SK-N-SH (cell line): ENCODE measurements around the gene PPP1R14C. TPM values are rescaled to one million over a fixed set of nuclear protein-coding genes. Genes with fewer than 3 reads are reported as not detected.

Experiments used
- CTCF ChIA-PET: fragments of 300-600, 350-600 bp; formaldehyde crosslinking; extraction: SDS; loops from one replicate; lab custom pipeline; 2021; lab: Yijun Ruan, JAX
- POLR2A ChIA-PET: fragments of 350-600 bp; sonication (Branson Sonifier 250); formaldehyde crosslinking; extraction: SDS; loops from one replicate; lab custom pipeline; 2020; ENCODE audit warnings: antibody characterized with exemption, inconsistent platforms; lab: Yijun Ruan, JAX
- DNase-seq: peaks from one replicate; pipeline ENCODE4 v3.0.0; 2012
- H2AFZ ChIP-seq: fragments of 200-600 bp; sonication (generic); 2 replicates; pipeline ENCODE4 v1.8.1; 2016; ENCODE audit warnings: antibody characterized with exemption, mild to moderate bottlenecking, low read depth
- H3F3A ChIP-seq: fragments of 200-600 bp; sonication (generic); replicated peaks from 2 replicates; pipeline ENCODE3; 2016; ENCODE audit warnings: antibody characterized with exemption, mild to moderate bottlenecking; ENCODE audit not compliant: insufficient read depth
- H3K27ac ChIP-seq, 2 experiments: fragments of 200-500 bp in 1 of 2; fragments of 200-600 bp in 1 of 2; sonication (Bioruptor generic) in 1 of 2; sonication (generic), shearing (Covaris generic) in 1 of 2; 2 replicates each; pipeline versions ENCODE4 v1.5.1 to v1.6.1; 2014 to 2016; ENCODE audit warnings: low read depth in 2 of 2, inconsistent platforms in 1 of 2, low read length in 1 of 2, mild to moderate bottlenecking in 1 of 2, mixed read lengths in 1 of 2
- H3K27me3 ChIP-seq: fragments of 200-600 bp; sonication (generic), shearing (Covaris generic); 2 replicates; pipeline ENCODE4 v1.6.1; 2016; ENCODE audit warnings: mixed run types; ENCODE audit not compliant: insufficient read depth
- H3K36me3 ChIP-seq, 2 experiments: fragments of 200-500 bp in 1 of 2; fragments of 200-600 bp in 1 of 2; sonication (Bioruptor generic) in 1 of 2; sonication (generic) in 1 of 2; replicated peaks in 1 of 2; 2 replicates each; pipeline versions ENCODE3 to v1.5.1; 2014 to 2016; ENCODE audit warnings: low read length in 1 of 2, mild to moderate bottlenecking in 1 of 2; ENCODE audit not compliant: insufficient read depth in 2 of 2, control insufficient read depth in 1 of 2
- H3K4me1 ChIP-seq, 2 experiments: fragments of 200-500 bp in 1 of 2; fragments of 200-600 bp in 1 of 2; sonication (Bioruptor generic) in 1 of 2; sonication (generic), shearing (Covaris generic) in 1 of 2; 2 replicates each; pipeline versions ENCODE4 v1.5.1 to v1.6.1; 2014 to 2016; ENCODE audit warnings: low read depth in 1 of 2, low read length in 1 of 2, mixed run types in 1 of 2; ENCODE audit not compliant: insufficient read depth in 2 of 2, control insufficient read depth in 1 of 2
- H3K4me2 ChIP-seq: fragments of 200-600 bp; sonication (generic), shearing (Covaris generic); 2 replicates; pipeline ENCODE4 v1.6.1; 2017; ENCODE audit warnings: mixed run types
- H3K4me3 ChIP-seq, 2 experiments: fragments of 200-500 bp in 1 of 2; fragments of 200-600 bp in 1 of 2; sonication (Bioruptor generic) in 1 of 2; sonication (generic), shearing (Covaris generic) in 1 of 2; 2 replicates each; pipeline versions ENCODE4 v1.5.1 to v1.8.1; 2014 to 2016; ENCODE audit warnings: low read depth in 2 of 2, inconsistent platforms in 1 of 2, low read length in 1 of 2, mild to moderate bottlenecking in 1 of 2, mixed read lengths in 1 of 2, moderate library complexity in 1 of 2
- H3K79me2 ChIP-seq: fragments of 200-600 bp; sonication (generic); 2 replicates; pipeline ENCODE4 v1.8.1; 2017; ENCODE audit warnings: mild to moderate bottlenecking; ENCODE audit not compliant: insufficient read depth
- H3K9ac ChIP-seq: fragments of 200-600 bp; sonication (generic); 2 replicates; pipeline ENCODE4 v1.6.1; 2017; ENCODE audit warnings: mixed run types
- H3K9me2 ChIP-seq: fragments of 200-600 bp; sonication (generic); 2 replicates; pipeline ENCODE4 v1.6.1; 2017; ENCODE audit warnings: mixed run types
- H3K9me3 ChIP-seq: fragments of 200-600 bp; sonication (generic); 2 replicates; pipeline ENCODE4 v1.6.1; 2017; ENCODE audit warnings: mixed run types, mild to moderate bottlenecking, moderate library complexity
- H4K20me1 ChIP-seq: fragments of 200-600 bp; sonication (generic); 2 replicates; pipeline ENCODE4 v1.6.1; 2017; ENCODE audit warnings: mild to moderate bottlenecking, mixed run types; ENCODE audit not compliant: insufficient read depth
- FOSL2 ChIP-seq: IDR thresholded peaks from 2 replicates; pipeline ENCODE4 v1.4.0; 2012; ENCODE audit warnings: low read depth, mild to moderate bottlenecking, moderate library complexity, borderline replicate concordance
- GATA2 ChIP-seq: sonication (generic); formaldehyde crosslinking; IDR thresholded peaks from 2 replicates; pipeline ENCODE4 v1.5.0; 2020; ENCODE audit warnings: mild to moderate bottlenecking, missing genetic modification reagents
- NFIC ChIP-seq: IDR thresholded peaks from 2 replicates; pipeline ENCODE4 v1.4.0; 2012; ENCODE audit warnings: borderline replicate concordance
- POLR2AphosphoS5 ChIP-seq: IDR thresholded peaks from 2 replicates; pipeline ENCODE4 v1.6.1; 2012; ENCODE audit warnings: low read depth, low read length
- RFX5 ChIP-seq: IDR thresholded peaks from 2 replicates; pipeline ENCODE4 v1.6.1; 2012; ENCODE audit warnings: mild to moderate bottlenecking, improper control_type of control experiment, low read length
- RXRA ChIP-seq: IDR thresholded peaks from 2 replicates; pipeline ENCODE4 v1.4.0; 2012; ENCODE audit warnings: low read depth, mild to moderate bottlenecking, borderline replicate concordance
- SIN3A ChIP-seq: IDR thresholded peaks from 2 replicates; pipeline ENCODE4 v1.6.1; 2012; ENCODE audit warnings: low read depth, mild to moderate bottlenecking, low read length, moderate library complexity, borderline replicate concordance
- YY1 ChIP-seq: IDR thresholded peaks from 2 replicates; pipeline ENCODE4 v1.4.0; 2012; ENCODE audit warnings: low read depth, mild to moderate bottlenecking
- WGBS: methylation state at CpG from one replicate; pipeline ENCODE4 v1.1.6; 2017; ENCODE audit warnings: low lambda C conversion rate; 5-methylcytosine and 5-hydroxymethylcytosine counted together
- polyA plus RNA-seq, 3 experiments: library from polyadenylated mRNA; depleted of rRNA; stranded (reverse); fragments of >200 nt; gene quantifications; 2 replicates each; pipeline ENCODE4 v1.2.3, GENCODE V29; 2012
- TF ChIP-seq, protein P1 (sequence below): IDR thresholded peaks from 2 replicates; pipeline ENCODE4; 2012
- TF ChIP-seq, protein P2 (sequence below): IDR thresholded peaks from 2 replicates; pipeline ENCODE4 v1.6.1; 2012; ENCODE audit warnings: mild to moderate bottlenecking, low read depth, low read length, moderate library complexity
- TF ChIP-seq, protein P3 (sequence below): IDR thresholded peaks from 2 replicates; pipeline ENCODE4 v1.4.0; 2012; ENCODE audit warnings: low read depth

Gene PPP1R14C
- polyA plus RNA-seq, 1 of the 3 experiments (the other 2 are of a cell fraction), result not detected

DNA sequence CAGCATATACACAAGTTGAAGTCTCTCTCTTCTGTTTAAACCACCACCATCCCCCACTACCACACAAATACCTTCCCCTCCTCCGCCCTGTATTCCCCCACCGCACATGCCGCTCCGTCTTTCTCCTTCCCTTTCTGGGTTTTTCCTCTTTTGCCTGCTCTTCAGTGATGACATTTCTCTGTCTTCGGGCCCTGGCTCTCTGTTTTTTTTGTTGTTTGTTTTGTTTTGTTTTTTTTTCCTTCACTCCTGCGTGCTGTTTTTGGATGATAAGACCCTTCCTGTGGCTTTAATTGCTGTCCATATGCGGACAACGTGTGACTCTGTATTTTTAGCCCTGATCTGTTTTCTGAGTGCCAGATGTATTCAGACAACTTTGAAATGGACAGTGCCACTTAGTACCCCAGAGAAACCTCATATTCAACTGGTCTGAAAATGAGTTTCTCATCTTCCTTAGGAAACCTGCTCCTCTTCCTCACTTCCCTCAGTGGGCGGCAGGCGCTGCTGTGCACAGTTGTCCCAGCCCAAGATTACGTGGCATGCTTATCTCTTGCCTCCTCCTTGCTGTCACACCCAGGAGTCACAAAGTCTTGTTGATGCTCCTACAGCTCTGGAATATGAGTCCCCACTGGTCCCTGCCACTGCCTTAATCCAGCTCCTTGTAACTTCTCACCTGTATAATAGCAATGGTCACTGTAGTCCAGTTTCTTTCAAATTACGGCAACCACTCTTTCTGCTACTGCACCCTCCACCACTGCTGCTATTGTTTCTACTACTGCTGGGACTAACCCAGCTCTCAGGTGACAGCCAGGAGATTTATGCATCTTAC lies 8.2 kb downstream of the PPP1R14C start:
- no peaks in the 10 kb centered on the region for H4K20me1 ChIP-seq
- H3K27ac ChIP-seq, result no peak overlapping the region
- H3K4me1 ChIP-seq, result no peaks in the 10 kb centered on the region
- no peaks in the 10 kb centered on the region for H3K36me3 ChIP-seq
- no peak for DNase-seq
- ChIA-PET POLR2A (no interaction called here), CTCF (no interaction called here)
- no peaks in the 10 kb centered on the region for H3K9me3 ChIP-seq
- H3K4me2 ChIP-seq, result no peak overlapping the region
- no peak overlapping the region for H3K4me3 ChIP-seq
- WGBS, result 11% methylated on average over 12 of the region's 12 CpGs
- H3K9me2 ChIP-seq, result no peaks in the 10 kb centered on the region
- TF ChIP-seq SIN3A (no peak), FOSL2 (no peak), RXRA (no peak), GATA2 (no peak), NFIC (no peak), YY1 (no peak), POLR2AphosphoS5 (no peak), RFX5 (no peak)
- TF ChIP-seq, protein P1, sequence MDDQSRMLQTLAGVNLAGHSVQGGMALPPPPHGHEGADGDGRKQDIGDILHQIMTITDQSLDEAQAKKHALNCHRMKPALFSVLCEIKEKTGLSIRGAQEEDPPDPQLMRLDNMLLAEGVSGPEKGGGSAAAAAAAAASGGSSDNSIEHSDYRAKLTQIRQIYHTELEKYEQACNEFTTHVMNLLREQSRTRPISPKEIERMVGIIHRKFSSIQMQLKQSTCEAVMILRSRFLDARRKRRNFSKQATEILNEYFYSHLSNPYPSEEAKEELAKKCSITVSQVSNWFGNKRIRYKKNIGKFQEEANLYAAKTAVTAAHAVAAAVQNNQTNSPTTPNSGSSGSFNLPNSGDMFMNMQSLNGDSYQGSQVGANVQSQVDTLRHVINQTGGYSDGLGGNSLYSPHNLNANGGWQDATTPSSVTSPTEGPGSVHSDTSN, result no peak
- TF ChIP-seq, protein P2, sequence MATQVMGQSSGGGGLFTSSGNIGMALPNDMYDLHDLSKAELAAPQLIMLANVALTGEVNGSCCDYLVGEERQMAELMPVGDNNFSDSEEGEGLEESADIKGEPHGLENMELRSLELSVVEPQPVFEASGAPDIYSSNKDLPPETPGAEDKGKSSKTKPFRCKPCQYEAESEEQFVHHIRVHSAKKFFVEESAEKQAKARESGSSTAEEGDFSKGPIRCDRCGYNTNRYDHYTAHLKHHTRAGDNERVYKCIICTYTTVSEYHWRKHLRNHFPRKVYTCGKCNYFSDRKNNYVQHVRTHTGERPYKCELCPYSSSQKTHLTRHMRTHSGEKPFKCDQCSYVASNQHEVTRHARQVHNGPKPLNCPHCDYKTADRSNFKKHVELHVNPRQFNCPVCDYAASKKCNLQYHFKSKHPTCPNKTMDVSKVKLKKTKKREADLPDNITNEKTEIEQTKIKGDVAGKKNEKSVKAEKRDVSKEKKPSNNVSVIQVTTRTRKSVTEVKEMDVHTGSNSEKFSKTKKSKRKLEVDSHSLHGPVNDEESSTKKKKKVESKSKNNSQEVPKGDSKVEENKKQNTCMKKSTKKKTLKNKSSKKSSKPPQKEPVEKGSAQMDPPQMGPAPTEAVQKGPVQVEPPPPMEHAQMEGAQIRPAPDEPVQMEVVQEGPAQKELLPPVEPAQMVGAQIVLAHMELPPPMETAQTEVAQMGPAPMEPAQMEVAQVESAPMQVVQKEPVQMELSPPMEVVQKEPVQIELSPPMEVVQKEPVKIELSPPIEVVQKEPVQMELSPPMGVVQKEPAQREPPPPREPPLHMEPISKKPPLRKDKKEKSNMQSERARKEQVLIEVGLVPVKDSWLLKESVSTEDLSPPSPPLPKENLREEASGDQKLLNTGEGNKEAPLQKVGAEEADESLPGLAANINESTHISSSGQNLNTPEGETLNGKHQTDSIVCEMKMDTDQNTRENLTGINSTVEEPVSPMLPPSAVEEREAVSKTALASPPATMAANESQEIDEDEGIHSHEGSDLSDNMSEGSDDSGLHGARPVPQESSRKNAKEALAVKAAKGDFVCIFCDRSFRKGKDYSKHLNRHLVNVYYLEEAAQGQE, result no peak
- TF ChIP-seq, protein P3, sequence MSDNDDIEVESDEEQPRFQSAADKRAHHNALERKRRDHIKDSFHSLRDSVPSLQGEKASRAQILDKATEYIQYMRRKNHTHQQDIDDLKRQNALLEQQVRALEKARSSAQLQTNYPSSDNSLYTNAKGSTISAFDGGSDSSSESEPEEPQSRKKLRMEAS, result no peak
- peaks cover 13% of the 10 kb centered on the region for H3K27me3 ChIP-seq
- no peaks in the 10 kb centered on the region for H3F3A ChIP-seq
- H3K9ac ChIP-seq, result no peak overlapping the region
- H3K79me2 ChIP-seq, result no peaks in the 10 kb centered on the region
- no peak overlapping the region for H2AFZ ChIP-seq
